Limb (tissue), 2 donors: Measurements from ENCODE around the gene CNGB1.
A peak's percentile ranks its signal among the peaks of the same experiment; 100 is the strongest.
"Not testable (repeated sequence)": the region's sequence is repeated elsewhere in the genome, so short reads cannot be mapped to it uniquely, and the experiment has no call there.

Source experiments
- DNase-seq, 2 donors: peaks; one replicate each; pipeline ENCODE4 v3.0.0-alpha.2; 2016; ENCODE audit errors: extremely low spot score in 2 of 2

Gene CNGB1

GRCh38 chr16:57889111-57889510 lies 81.8 kb downstream of the CNGB1 start:
- DNase-seq, result no peak

- no peak for DNase-seq
Observed at GRCh38 chr16:57888128-57888527, 82.8 kb downstream of the CNGB1 start.

- DNase-seq, result no peak
Observed at GRCh38 chr16:57887711-57888110, 83.2 kb downstream of the CNGB1 start.

- DNase-seq, result no peak
Observed at GRCh38 chr16:57886427-57886826, 84.5 kb downstream of the CNGB1 start.

- DNase-seq, result no peak
Observed at GRCh38 chr16:57884655-57885133, 86.2 kb downstream of the CNGB1 start.

GRCh38 chr16:57883953-57884654 lies 86.8 kb downstream of the CNGB1 start:
- DNase-seq, result no peak

- DNase-seq, result no peak
Observed at GRCh38 chr16:57883480-57883879, 87.4 kb downstream of the CNGB1 start.

- DNase-seq, result no peak
Observed at GRCh38 chr16:57882792-57883191, 88.1 kb downstream of the CNGB1 start.

- no peak for DNase-seq
Observed at GRCh38 chr16:57882206-57882605, 88.7 kb downstream of the CNGB1 start.

GRCh38 chr16:57878586-57878985 lies 92.3 kb downstream of the CNGB1 start:
- no peak for DNase-seq

GRCh38 chr16:57876210-57876609 lies 94.7 kb downstream of the CNGB1 start:
- DNase-seq, result no peak

GRCh38 chr16:57875347-57875746 lies 95.6 kb downstream of the CNGB1 start:
- DNase-seq, result no peak

- DNase-seq, result no peak
Observed at GRCh38 chr16:57873218-57873617, 97.7 kb downstream of the CNGB1 start.

- DNase-seq, result not testable (repeated sequence)
Observed at GRCh38 chr16:57872764-57873163, 98.2 kb downstream of the CNGB1 start.

- no peak for DNase-seq
Observed at GRCh38 chr16:57871456-57871855, 99.5 kb downstream of the CNGB1 start.

GRCh38 chr16:57870753-57871454 lies 100.0 kb downstream of the CNGB1 start:
- DNase-seq, result no peak

GRCh38 chr16:57868913-57869520 lies 101.9 kb downstream of the CNGB1 start:
- no peak for DNase-seq

- DNase-seq, result no peak
Observed at GRCh38 chr16:57867000-57867561, 103.8 kb downstream of the CNGB1 start.

GRCh38 chr16:57866529-57866918 lies 104.4 kb downstream of the CNGB1 start:
- no peak for DNase-seq

GRCh38 chr16:57865746-57866528 lies 105.0 kb downstream of the CNGB1 start:
- no peak for DNase-seq

GRCh38 chr16:57863434-57864160 lies 107.3 kb downstream of the CNGB1 start:
- DNase-seq, result peak; percentile 53 to 80
